SK-N-SH (cell line): ENCODE measurements around the gene TRIM69. TPM values are rescaled to one million over a fixed set of nuclear protein-coding genes. Genes with fewer than 3 reads are reported as not detected.

Source experiments
- CTCF ChIA-PET: fragments of 300-600, 350-600 bp; formaldehyde crosslinking; extraction: SDS; loops from one replicate; lab custom pipeline; 2021; lab: Yijun Ruan, JAX
- POLR2A ChIA-PET: fragments of 350-600 bp; sonication (Branson Sonifier 250); formaldehyde crosslinking; extraction: SDS; loops from one replicate; lab custom pipeline; 2020; ENCODE audit warnings: antibody characterized with exemption, inconsistent platforms; lab: Yijun Ruan, JAX
- DNase-seq: peaks from one replicate; pipeline ENCODE4 v3.0.0; 2012
- H2AFZ ChIP-seq: fragments of 200-600 bp; sonication (generic); 2 replicates; pipeline ENCODE4 v1.8.1; 2016; ENCODE audit warnings: antibody characterized with exemption, mild to moderate bottlenecking, low read depth
- H3F3A ChIP-seq: fragments of 200-600 bp; sonication (generic); replicated peaks from 2 replicates; pipeline ENCODE3; 2016; ENCODE audit warnings: antibody characterized with exemption, mild to moderate bottlenecking; ENCODE audit not compliant: insufficient read depth
- H3K27ac ChIP-seq, 2 experiments: fragments of 200-500 bp in 1 of 2; fragments of 200-600 bp in 1 of 2; sonication (Bioruptor generic) in 1 of 2; sonication (generic), shearing (Covaris generic) in 1 of 2; 2 replicates each; pipeline versions ENCODE4 v1.5.1 to v1.6.1; 2014 to 2016; ENCODE audit warnings: low read depth in 2 of 2, inconsistent platforms in 1 of 2, low read length in 1 of 2, mild to moderate bottlenecking in 1 of 2, mixed read lengths in 1 of 2
- H3K27me3 ChIP-seq: fragments of 200-600 bp; sonication (generic), shearing (Covaris generic); 2 replicates; pipeline ENCODE4 v1.6.1; 2016; ENCODE audit warnings: mixed run types; ENCODE audit not compliant: insufficient read depth
- H3K36me3 ChIP-seq, 2 experiments: fragments of 200-500 bp in 1 of 2; fragments of 200-600 bp in 1 of 2; sonication (Bioruptor generic) in 1 of 2; sonication (generic) in 1 of 2; replicated peaks in 1 of 2; 2 replicates each; pipeline versions ENCODE3 to v1.5.1; 2014 to 2016; ENCODE audit warnings: low read length in 1 of 2, mild to moderate bottlenecking in 1 of 2; ENCODE audit not compliant: insufficient read depth in 2 of 2, control insufficient read depth in 1 of 2
- H3K4me1 ChIP-seq, 2 experiments: fragments of 200-500 bp in 1 of 2; fragments of 200-600 bp in 1 of 2; sonication (Bioruptor generic) in 1 of 2; sonication (generic), shearing (Covaris generic) in 1 of 2; 2 replicates each; pipeline versions ENCODE4 v1.5.1 to v1.6.1; 2014 to 2016; ENCODE audit warnings: low read depth in 1 of 2, low read length in 1 of 2, mixed run types in 1 of 2; ENCODE audit not compliant: insufficient read depth in 2 of 2, control insufficient read depth in 1 of 2
- H3K4me2 ChIP-seq: fragments of 200-600 bp; sonication (generic), shearing (Covaris generic); 2 replicates; pipeline ENCODE4 v1.6.1; 2017; ENCODE audit warnings: mixed run types
- H3K4me3 ChIP-seq, 2 experiments: fragments of 200-500 bp in 1 of 2; fragments of 200-600 bp in 1 of 2; sonication (Bioruptor generic) in 1 of 2; sonication (generic), shearing (Covaris generic) in 1 of 2; 2 replicates each; pipeline versions ENCODE4 v1.5.1 to v1.8.1; 2014 to 2016; ENCODE audit warnings: low read depth in 2 of 2, inconsistent platforms in 1 of 2, low read length in 1 of 2, mild to moderate bottlenecking in 1 of 2, mixed read lengths in 1 of 2, moderate library complexity in 1 of 2
- H3K79me2 ChIP-seq: fragments of 200-600 bp; sonication (generic); 2 replicates; pipeline ENCODE4 v1.8.1; 2017; ENCODE audit warnings: mild to moderate bottlenecking; ENCODE audit not compliant: insufficient read depth
- H3K9ac ChIP-seq: fragments of 200-600 bp; sonication (generic); 2 replicates; pipeline ENCODE4 v1.6.1; 2017; ENCODE audit warnings: mixed run types
- H3K9me2 ChIP-seq: fragments of 200-600 bp; sonication (generic); 2 replicates; pipeline ENCODE4 v1.6.1; 2017; ENCODE audit warnings: mixed run types
- H3K9me3 ChIP-seq: fragments of 200-600 bp; sonication (generic); 2 replicates; pipeline ENCODE4 v1.6.1; 2017; ENCODE audit warnings: mixed run types, mild to moderate bottlenecking, moderate library complexity
- H4K20me1 ChIP-seq: fragments of 200-600 bp; sonication (generic); 2 replicates; pipeline ENCODE4 v1.6.1; 2017; ENCODE audit warnings: mild to moderate bottlenecking, mixed run types; ENCODE audit not compliant: insufficient read depth
- EP300 ChIP-seq, 2 experiments: IDR thresholded peaks; 2 replicates each; pipeline versions ENCODE4 v1.4.0 to v1.6.1; 2012; ENCODE audit warnings: borderline replicate concordance in 1 of 2, low read depth in 1 of 2, low read length in 1 of 2
- FOSL2 ChIP-seq: IDR thresholded peaks from 2 replicates; pipeline ENCODE4 v1.4.0; 2012; ENCODE audit warnings: low read depth, mild to moderate bottlenecking, moderate library complexity, borderline replicate concordance
- FOXJ3 ChIP-seq: sonication (generic); formaldehyde crosslinking; IDR thresholded peaks from 2 replicates; pipeline ENCODE4 v1.5.1; 2020; ENCODE audit warnings: mild to moderate bottlenecking, missing genetic modification reagents
- FOXM1 ChIP-seq: IDR thresholded peaks from 2 replicates; pipeline ENCODE4 v1.4.0; 2012; ENCODE audit warnings: low read depth, mild to moderate bottlenecking
- GATA2 ChIP-seq: sonication (generic); formaldehyde crosslinking; IDR thresholded peaks from 2 replicates; pipeline ENCODE4 v1.5.0; 2020; ENCODE audit warnings: mild to moderate bottlenecking, missing genetic modification reagents
- NFIC ChIP-seq: IDR thresholded peaks from 2 replicates; pipeline ENCODE4 v1.4.0; 2012; ENCODE audit warnings: borderline replicate concordance
- RCOR1 ChIP-seq: fragments of 150-350 bp; IDR thresholded peaks from 2 replicates; pipeline ENCODE4 v1.6.1; 2017; ENCODE audit warnings: antibody characterized with exemption, low read length
- RFX5 ChIP-seq: IDR thresholded peaks from 2 replicates; pipeline ENCODE4 v1.6.1; 2012; ENCODE audit warnings: mild to moderate bottlenecking, improper control_type of control experiment, low read length
- TCF12 ChIP-seq: IDR thresholded peaks from 2 replicates; pipeline ENCODE4 v1.4.0; 2012
- TEAD4 ChIP-seq: IDR thresholded peaks from 2 replicates; pipeline ENCODE4 v1.4.0; 2012; ENCODE audit warnings: mild to moderate bottlenecking, borderline replicate concordance; ENCODE audit not compliant: insufficient read depth
- WGBS: methylation state at CpG from one replicate; pipeline ENCODE4 v1.1.6; 2017; ENCODE audit warnings: low lambda C conversion rate; 5-methylcytosine and 5-hydroxymethylcytosine counted together
- polyA plus RNA-seq, 3 experiments: library from polyadenylated mRNA; depleted of rRNA; stranded (reverse); fragments of >200 nt; gene quantifications; 2 replicates each; pipeline ENCODE4 v1.2.3, GENCODE V29; 2012
- TF ChIP-seq, protein P1 (sequence below): IDR thresholded peaks from 2 replicates; pipeline ENCODE4 v1.4.0; 2012; ENCODE audit warnings: low read depth, borderline replicate concordance
- TF ChIP-seq, protein P2 (sequence below): fragments of 150-350 bp; IDR thresholded peaks from 2 replicates; pipeline ENCODE4 v1.6.1; 2017; ENCODE audit warnings: antibody characterized with exemption, low read length, low read depth, borderline replicate concordance
- TF ChIP-seq, protein P3 (sequence below): IDR thresholded peaks from 2 replicates; pipeline ENCODE4 v1.4.0; 2012; ENCODE audit warnings: low read depth
- TF ChIP-seq, protein P4 (sequence below): IDR thresholded peaks from 2 replicates; pipeline ENCODE4 v1.6.1; 2012; ENCODE audit warnings: mild to moderate bottlenecking, low read depth, low read length, moderate library complexity
- TF ChIP-seq, protein P5 (sequence below): fragments of 200-600 bp; sonication (generic); IDR thresholded peaks from 2 replicates; pipeline ENCODE4 v1.6.1; 2017; ENCODE audit warnings: antibody characterized with exemption, mild to moderate bottlenecking, moderate library complexity

Gene TRIM69
- polyA plus RNA-seq, 1 of the 3 experiments (the other 2 are of a cell fraction): 9.7 TPM

DNA sequence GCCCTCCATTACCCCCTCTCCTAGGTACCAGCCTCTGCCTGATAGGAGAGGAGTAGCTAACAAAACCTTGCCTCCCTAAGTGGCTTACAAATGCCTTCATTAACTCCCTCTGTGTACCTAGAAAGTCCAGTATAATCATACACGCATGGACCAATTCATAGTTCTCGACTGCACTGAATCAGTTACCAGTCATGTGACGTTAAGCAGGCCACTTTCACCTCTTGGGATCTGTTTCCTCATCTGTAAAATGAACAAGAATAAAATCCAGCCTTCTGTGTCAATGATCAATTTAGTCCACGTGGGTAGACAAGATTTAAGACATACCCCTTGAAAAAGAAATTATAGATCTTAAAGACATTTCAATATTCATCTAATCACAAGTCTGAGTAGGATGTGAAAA lies 72.2 kb downstream of the TRIM69 start:
- TF ChIP-seq TCF12 (no peak), TEAD4 (no peak), FOSL2 (no peak), RFX5 (no peak), NFIC (no peak)
- TF ChIP-seq, protein P1, sequence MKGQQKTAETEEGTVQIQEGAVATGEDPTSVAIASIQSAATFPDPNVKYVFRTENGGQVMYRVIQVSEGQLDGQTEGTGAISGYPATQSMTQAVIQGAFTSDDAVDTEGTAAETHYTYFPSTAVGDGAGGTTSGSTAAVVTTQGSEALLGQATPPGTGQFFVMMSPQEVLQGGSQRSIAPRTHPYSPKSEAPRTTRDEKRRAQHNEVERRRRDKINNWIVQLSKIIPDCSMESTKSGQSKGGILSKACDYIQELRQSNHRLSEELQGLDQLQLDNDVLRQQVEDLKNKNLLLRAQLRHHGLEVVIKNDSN: no peak
- TF ChIP-seq, protein P2, sequence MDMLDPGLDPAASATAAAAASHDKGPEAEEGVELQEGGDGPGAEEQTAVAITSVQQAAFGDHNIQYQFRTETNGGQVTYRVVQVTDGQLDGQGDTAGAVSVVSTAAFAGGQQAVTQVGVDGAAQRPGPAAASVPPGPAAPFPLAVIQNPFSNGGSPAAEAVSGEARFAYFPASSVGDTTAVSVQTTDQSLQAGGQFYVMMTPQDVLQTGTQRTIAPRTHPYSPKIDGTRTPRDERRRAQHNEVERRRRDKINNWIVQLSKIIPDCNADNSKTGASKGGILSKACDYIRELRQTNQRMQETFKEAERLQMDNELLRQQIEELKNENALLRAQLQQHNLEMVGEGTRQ: no peak
- TF ChIP-seq, protein P3, sequence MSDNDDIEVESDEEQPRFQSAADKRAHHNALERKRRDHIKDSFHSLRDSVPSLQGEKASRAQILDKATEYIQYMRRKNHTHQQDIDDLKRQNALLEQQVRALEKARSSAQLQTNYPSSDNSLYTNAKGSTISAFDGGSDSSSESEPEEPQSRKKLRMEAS: no peak
- TF ChIP-seq, protein P4, sequence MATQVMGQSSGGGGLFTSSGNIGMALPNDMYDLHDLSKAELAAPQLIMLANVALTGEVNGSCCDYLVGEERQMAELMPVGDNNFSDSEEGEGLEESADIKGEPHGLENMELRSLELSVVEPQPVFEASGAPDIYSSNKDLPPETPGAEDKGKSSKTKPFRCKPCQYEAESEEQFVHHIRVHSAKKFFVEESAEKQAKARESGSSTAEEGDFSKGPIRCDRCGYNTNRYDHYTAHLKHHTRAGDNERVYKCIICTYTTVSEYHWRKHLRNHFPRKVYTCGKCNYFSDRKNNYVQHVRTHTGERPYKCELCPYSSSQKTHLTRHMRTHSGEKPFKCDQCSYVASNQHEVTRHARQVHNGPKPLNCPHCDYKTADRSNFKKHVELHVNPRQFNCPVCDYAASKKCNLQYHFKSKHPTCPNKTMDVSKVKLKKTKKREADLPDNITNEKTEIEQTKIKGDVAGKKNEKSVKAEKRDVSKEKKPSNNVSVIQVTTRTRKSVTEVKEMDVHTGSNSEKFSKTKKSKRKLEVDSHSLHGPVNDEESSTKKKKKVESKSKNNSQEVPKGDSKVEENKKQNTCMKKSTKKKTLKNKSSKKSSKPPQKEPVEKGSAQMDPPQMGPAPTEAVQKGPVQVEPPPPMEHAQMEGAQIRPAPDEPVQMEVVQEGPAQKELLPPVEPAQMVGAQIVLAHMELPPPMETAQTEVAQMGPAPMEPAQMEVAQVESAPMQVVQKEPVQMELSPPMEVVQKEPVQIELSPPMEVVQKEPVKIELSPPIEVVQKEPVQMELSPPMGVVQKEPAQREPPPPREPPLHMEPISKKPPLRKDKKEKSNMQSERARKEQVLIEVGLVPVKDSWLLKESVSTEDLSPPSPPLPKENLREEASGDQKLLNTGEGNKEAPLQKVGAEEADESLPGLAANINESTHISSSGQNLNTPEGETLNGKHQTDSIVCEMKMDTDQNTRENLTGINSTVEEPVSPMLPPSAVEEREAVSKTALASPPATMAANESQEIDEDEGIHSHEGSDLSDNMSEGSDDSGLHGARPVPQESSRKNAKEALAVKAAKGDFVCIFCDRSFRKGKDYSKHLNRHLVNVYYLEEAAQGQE: no peak
- no peak for DNase-seq
- Histone ChIP-seq H3K4me2 (no peak overlapping the region), H3K4me1 (peaks cover 0 to 2% of the 10 kb centered on the region in 2 experiments; a peak in 1 of 4 replicates), H2AFZ (no peak overlapping the region), H4K20me1 (no peaks in the 10 kb centered on the region), H3K9ac (no peak overlapping the region), H3K4me3 (no peak overlapping the region), H3K27me3 (peaks cover 28% of the 10 kb centered on the region; the same call in 1 of the 2 replicates), H3K27ac (no peak overlapping the region), H3K9me2 (no peaks in the 10 kb centered on the region), H3K36me3 (no peaks in the 10 kb centered on the region), H3F3A (no peaks in the 10 kb centered on the region), H3K9me3 (no peaks in the 10 kb centered on the region), H3K79me2 (no peaks in the 10 kb centered on the region)
- POLR2A ChIA-PET: no interaction called here
- CTCF ChIA-PET: no interaction called here
- WGBS: 32% methylated on average over 4 of the region's 4 CpGs

DNA sequence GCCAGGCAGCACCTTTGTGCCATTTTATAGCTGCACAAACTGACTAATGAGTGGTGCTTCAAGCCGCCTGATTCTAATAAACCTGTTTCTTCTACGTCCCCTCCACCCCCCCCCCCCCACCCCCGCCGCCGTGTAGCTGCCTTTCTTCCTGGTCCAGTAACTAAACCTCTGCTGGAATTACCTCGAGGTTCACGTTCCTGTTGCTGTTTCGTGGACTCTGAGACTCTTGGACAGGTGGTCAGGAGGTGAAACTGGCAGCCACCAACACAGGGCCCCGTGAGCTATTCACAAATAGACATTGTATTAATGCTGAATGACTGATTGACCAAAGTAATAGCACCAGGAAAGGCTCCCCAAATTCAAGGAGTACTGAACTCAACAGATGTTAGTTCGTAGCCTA lies 73.9 kb downstream of the TRIM69 start:
- WGBS: 40% methylated on average over 10 of the region's 10 CpGs
- no peak overlapping the region for H3K4me2 ChIP-seq
- H3K27ac ChIP-seq: no peak overlapping the region
- H3K9ac ChIP-seq: no peak overlapping the region
- no peak overlapping the region for H2AFZ ChIP-seq
- no peaks in the 10 kb centered on the region for H3K9me2 ChIP-seq
- H3K36me3 ChIP-seq: no peaks in the 10 kb centered on the region
- H3K27me3 ChIP-seq: peaks cover 19% of the 10 kb centered on the region; the same call in 1 of the 2 replicates
- H3F3A ChIP-seq: no peaks in the 10 kb centered on the region
- no peaks in the 10 kb centered on the region for H4K20me1 ChIP-seq
- no peak overlapping the region for H3K4me3 ChIP-seq
- DNase-seq: no peak
- POLR2A ChIA-PET: no interaction called here
- no peaks in the 10 kb centered on the region for H3K9me3 ChIP-seq
- no peaks in the 10 kb centered on the region for H3K79me2 ChIP-seq
- peaks cover 0 to 2% of the 10 kb centered on the region in 2 experiments; a peak in 1 of 4 replicates for H3K4me1 ChIP-seq
- CTCF ChIA-PET: no interaction called here
- TF ChIP-seq EP300 (IDR thresholded peaks at IDR 0.05; ENCODE audit: borderline replicate concordance in 1 of 2, low read depth in 1 of 2, low read length in 1 of 2): no peak
- TF ChIP-seq FOXJ3 (CRISPR knock-in tag): no peak
- TF ChIP-seq, protein P5, sequence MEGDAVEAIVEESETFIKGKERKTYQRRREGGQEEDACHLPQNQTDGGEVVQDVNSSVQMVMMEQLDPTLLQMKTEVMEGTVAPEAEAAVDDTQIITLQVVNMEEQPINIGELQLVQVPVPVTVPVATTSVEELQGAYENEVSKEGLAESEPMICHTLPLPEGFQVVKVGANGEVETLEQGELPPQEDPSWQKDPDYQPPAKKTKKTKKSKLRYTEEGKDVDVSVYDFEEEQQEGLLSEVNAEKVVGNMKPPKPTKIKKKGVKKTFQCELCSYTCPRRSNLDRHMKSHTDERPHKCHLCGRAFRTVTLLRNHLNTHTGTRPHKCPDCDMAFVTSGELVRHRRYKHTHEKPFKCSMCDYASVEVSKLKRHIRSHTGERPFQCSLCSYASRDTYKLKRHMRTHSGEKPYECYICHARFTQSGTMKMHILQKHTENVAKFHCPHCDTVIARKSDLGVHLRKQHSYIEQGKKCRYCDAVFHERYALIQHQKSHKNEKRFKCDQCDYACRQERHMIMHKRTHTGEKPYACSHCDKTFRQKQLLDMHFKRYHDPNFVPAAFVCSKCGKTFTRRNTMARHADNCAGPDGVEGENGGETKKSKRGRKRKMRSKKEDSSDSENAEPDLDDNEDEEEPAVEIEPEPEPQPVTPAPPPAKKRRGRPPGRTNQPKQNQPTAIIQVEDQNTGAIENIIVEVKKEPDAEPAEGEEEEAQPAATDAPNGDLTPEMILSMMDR: no peak
- TF ChIP-seq RCOR1: no peak
- no peak for TF ChIP-seq RFX5
- TF ChIP-seq FOXM1: no peak
- TF ChIP-seq NFIC: no peak
- no peak for TF ChIP-seq GATA2 (CRISPR knock-in tag)
- TF ChIP-seq, protein P4: no peak
